ENCODE results near the gene NUDT19.
A peak's percentile ranks its signal among the peaks of the same experiment; 100 is the strongest.

GRCh38 chr19:32676186-32676894 is 15.3 kb upstream of the NUDT19 start:
- TF ChIP-seq, protein P1, sequence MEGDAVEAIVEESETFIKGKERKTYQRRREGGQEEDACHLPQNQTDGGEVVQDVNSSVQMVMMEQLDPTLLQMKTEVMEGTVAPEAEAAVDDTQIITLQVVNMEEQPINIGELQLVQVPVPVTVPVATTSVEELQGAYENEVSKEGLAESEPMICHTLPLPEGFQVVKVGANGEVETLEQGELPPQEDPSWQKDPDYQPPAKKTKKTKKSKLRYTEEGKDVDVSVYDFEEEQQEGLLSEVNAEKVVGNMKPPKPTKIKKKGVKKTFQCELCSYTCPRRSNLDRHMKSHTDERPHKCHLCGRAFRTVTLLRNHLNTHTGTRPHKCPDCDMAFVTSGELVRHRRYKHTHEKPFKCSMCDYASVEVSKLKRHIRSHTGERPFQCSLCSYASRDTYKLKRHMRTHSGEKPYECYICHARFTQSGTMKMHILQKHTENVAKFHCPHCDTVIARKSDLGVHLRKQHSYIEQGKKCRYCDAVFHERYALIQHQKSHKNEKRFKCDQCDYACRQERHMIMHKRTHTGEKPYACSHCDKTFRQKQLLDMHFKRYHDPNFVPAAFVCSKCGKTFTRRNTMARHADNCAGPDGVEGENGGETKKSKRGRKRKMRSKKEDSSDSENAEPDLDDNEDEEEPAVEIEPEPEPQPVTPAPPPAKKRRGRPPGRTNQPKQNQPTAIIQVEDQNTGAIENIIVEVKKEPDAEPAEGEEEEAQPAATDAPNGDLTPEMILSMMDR (conservative IDR thresholded peaks at IDR 0.05 in 1 of 2, IDR thresholded peaks at IDR 0.05 in 1 of 2; ENCODE audit: extremely low read depth in 1 of 2, insufficient read depth in 1 of 2, low read depth in 1 of 2, low read length in 2 of 2) = no peak
- TF ChIP-seq EZH2 (IDR thresholded peaks at IDR 0.05; ENCODE audit: borderline replicate concordance, low read length) = peak; percentile 9

All from mammary epithelial cell (primary cell).